Inferior parietal cortex (tissue), 1 donor: ENCODE results near the gene DDX10.
A peak's percentile ranks its signal among the peaks of the same experiment; 100 is the strongest.

Experiments used
- DNase-seq: peaks from one replicate; pipeline ENCODE4 v3.0.0-alpha.2; 2016; ENCODE audit errors: extremely low spot score

Gene DDX10

GRCh38 chr11:108938604-108939003 is 273.7 kb downstream of the DDX10 start:
- no peak for DNase-seq

- no peak for DNase-seq
Observed at GRCh38 chr11:108939135-108939534, 274.3 kb downstream of the DDX10 start.

GRCh38 chr11:108943853-108944252 is 279.0 kb downstream of the DDX10 start:
- no peak for DNase-seq

GRCh38 chr11:108944471-108945178 is 279.8 kb downstream of the DDX10 start:
- no peak for DNase-seq

- DNase-seq = no peak
Observed at GRCh38 chr11:108945341-108945740, 280.5 kb downstream of the DDX10 start.

GRCh38 chr11:108947654-108948570 is 283.0 kb downstream of the DDX10 start:
- DNase-seq = no peak

GRCh38 chr11:108958368-108959104 is 293.7 kb downstream of the DDX10 start:
- DNase-seq = no peak

- no peak for DNase-seq
Observed at GRCh38 chr11:108959105-108959761, 294.4 kb downstream of the DDX10 start.

GRCh38 chr11:108959874-108960273 is 295.0 kb downstream of the DDX10 start:
- DNase-seq = no peak

GRCh38 chr11:108960501-108960900 is 295.6 kb downstream of the DDX10 start:
- no peak for DNase-seq

GRCh38 chr11:108961095-108961494 is 296.2 kb downstream of the DDX10 start:
- no peak for DNase-seq

GRCh38 chr11:108963118-108963517 is 298.2 kb downstream of the DDX10 start:
- DNase-seq = no peak

GRCh38 chr11:108965306-108966001 is 300.6 kb downstream of the DDX10 start:
- no peak for DNase-seq

GRCh38 chr11:108966206-108966605 is 301.3 kb downstream of the DDX10 start:
- no peak for DNase-seq

- DNase-seq = no peak
Observed at GRCh38 chr11:108966978-108967377, 302.1 kb downstream of the DDX10 start.

GRCh38 chr11:108967571-108967970 is 302.7 kb downstream of the DDX10 start:
- DNase-seq = peak; percentile 49

GRCh38 chr11:108970221-108970991 is 305.5 kb downstream of the DDX10 start:
- no peak for DNase-seq

GRCh38 chr11:108973402-108974162 is 308.7 kb downstream of the DDX10 start:
- no peak for DNase-seq

- no peak for DNase-seq
Observed at GRCh38 chr11:108975026-108975425, 310.2 kb downstream of the DDX10 start.
